Thyroid gland (tissue), 4 donors: Measurements from ENCODE around the gene RALB.

ENCODE experiments used
- CTCF ChIP-seq, 6 experiments: fragments of 200-600 bp in 3 of 6; fragments of 450-650 bp in 3 of 6; sonication (generic) in 3 of 6; IDR thresholded peaks; one replicate each; pipeline ENCODE4 v1.5.1; 2016 to 2019; ENCODE audit warnings: antibody characterized with exemption in 6 of 6, mild to moderate bottlenecking in 2 of 6, inconsistent platforms in 1 of 6, moderate library complexity in 1 of 6
- POLR2A ChIP-seq, 2 donors: fragments of 450-650 bp; IDR thresholded peaks; one replicate each; pipeline ENCODE4 v1.6.1; 2017; ENCODE audit warnings: antibody characterized with exemption in 2 of 2, mild to moderate bottlenecking in 2 of 2, moderate library complexity in 1 of 2

- TF ChIP-seq POLR2A (IDR thresholded peaks at IDR 0.05) = no peak
- TF ChIP-seq CTCF (IDR thresholded peaks at IDR 0.05) = no peak
These were observed 90.4 kb downstream of the RALB start for GRCh38 chr2:120343100-120343432.
